Hematopoietic multipotent progenitor cell treated with erythropoietin and hydrocortisone succinate and interleukin-3 and kit ligand, for 4 days (in vitro differentiated cells): ENCODE data around the gene GALNT14.
"Not testable (repeated sequence)": the region's sequence is repeated elsewhere in the genome, so short reads cannot be mapped to it uniquely, and the experiment has no call there.

Source experiments
- DNase-seq: peaks from one replicate; pipeline ENCODE4 v3.0.0-alpha.2; 2015

The GALNT14 gene

GRCh38 chr2:30934066-30934465 is 204.2 kb downstream of the GALNT14 start:
- peak; percentile 49 for DNase-seq

- no peak for DNase-seq
Observed at GRCh38 chr2:30933496-30933895, 204.7 kb downstream of the GALNT14 start.

- peak; percentile 74 for DNase-seq
Observed at GRCh38 chr2:30932870-30933269, 205.4 kb downstream of the GALNT14 start.

GRCh38 chr2:30931841-30932407 is 206.3 kb downstream of the GALNT14 start:
- DNase-seq = peak; percentile 38

GRCh38 chr2:30930716-30931115 is 207.5 kb downstream of the GALNT14 start:
- no peak for DNase-seq

GRCh38 chr2:30927465-30928075 is 210.7 kb downstream of the GALNT14 start:
- DNase-seq = no peak

GRCh38 chr2:30926606-30927005 is 211.6 kb downstream of the GALNT14 start:
- DNase-seq = no peak

- DNase-seq = no peak
Observed at GRCh38 chr2:30923623-30924022, 214.6 kb downstream of the GALNT14 start.

GRCh38 chr2:30920511-30920910 is 217.7 kb downstream of the GALNT14 start:
- no peak for DNase-seq

- peak; percentile 47 for DNase-seq
Observed at GRCh38 chr2:30915486-30915885, 222.8 kb downstream of the GALNT14 start.

- DNase-seq = no peak
Observed at GRCh38 chr2:30914456-30914855, 223.8 kb downstream of the GALNT14 start.

GRCh38 chr2:30912056-30912455 is 226.2 kb downstream of the GALNT14 start:
- DNase-seq = no peak

GRCh38 chr2:30911327-30911726 is 226.9 kb downstream of the GALNT14 start:
- no peak for DNase-seq

GRCh38 chr2:30910686-30911085 is 227.6 kb downstream of the GALNT14 start:
- no peak for DNase-seq

GRCh38 chr2:30904437-30904836 is 233.8 kb downstream of the GALNT14 start:
- not testable (repeated sequence) for DNase-seq

- DNase-seq = no peak
Observed at GRCh38 chr2:30903326-30903725, 234.9 kb downstream of the GALNT14 start.

- no peak for DNase-seq
Observed at GRCh38 chr2:30900381-30900780, 237.9 kb downstream of the GALNT14 start.

- DNase-seq = no peak
Observed at GRCh38 chr2:30899516-30900054, 238.7 kb downstream of the GALNT14 start.

GRCh38 chr2:30897539-30897938 is 240.7 kb downstream of the GALNT14 start:
- DNase-seq = no peak

GRCh38 chr2:30894498-30895119 is 243.6 kb downstream of the GALNT14 start:
- DNase-seq = peak; percentile 6

GRCh38 chr2:30888852-30889409 is 249.3 kb downstream of the GALNT14 start:
- DNase-seq = no peak

GRCh38 chr2:30886080-30886479 is 252.2 kb downstream of the GALNT14 start:
- no peak for DNase-seq

- no peak for DNase-seq
Observed at GRCh38 chr2:30883822-30884221, 254.4 kb downstream of the GALNT14 start.

- peak; percentile 12 for DNase-seq
Observed at GRCh38 chr2:30883184-30883583, 255.1 kb downstream of the GALNT14 start.
